Stomach (tissue), 4 donors: Measurements from ENCODE around the gene CLDN9.

ENCODE experiments used
- POLR2A ChIP-seq, 4 donors: fragments of 450-650 bp; IDR thresholded peaks; one replicate each; pipeline ENCODE4 v1.6.1; 2016; ENCODE audit warnings: antibody characterized with exemption in 4 of 4, control low read depth in 2 of 4, mild to moderate bottlenecking in 1 of 4, moderate library complexity in 1 of 4
- POLR2AphosphoS5 ChIP-seq, 3 donors: sonication (generic); formaldehyde crosslinking; IDR thresholded peaks; one replicate each; pipeline ENCODE4 v1.6.1; 2016; ENCODE audit warnings: antibody characterized with exemption in 3 of 3

DNA sequence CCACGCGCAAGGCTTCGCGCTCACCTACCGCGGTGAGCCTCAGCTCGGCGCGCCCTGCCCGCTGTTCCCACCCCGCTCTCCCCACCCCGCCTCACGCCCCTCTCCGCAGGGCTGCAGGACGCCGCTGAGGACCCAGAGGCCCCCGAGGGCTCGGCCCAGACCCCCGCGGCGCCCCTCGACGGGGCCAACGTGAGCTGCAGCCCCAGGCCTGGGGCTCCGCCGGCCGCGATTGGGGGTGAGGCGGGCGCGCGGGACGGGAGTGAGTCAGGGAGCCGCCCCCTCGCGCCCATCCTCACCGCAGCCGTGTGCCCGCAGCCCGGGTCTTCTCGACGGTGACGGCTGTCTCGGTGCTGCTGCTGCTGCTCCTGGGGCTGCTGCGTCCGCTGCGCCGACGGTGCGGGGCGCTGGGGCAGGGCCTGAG lies 45.5 kb upstream of the CLDN9 start:
- TF ChIP-seq POLR2A (IDR thresholded peaks at IDR 0.05) (no peak), POLR2AphosphoS5 (IDR thresholded peaks at IDR 0.05) (no peak)
